K562 (cell line): ENCODE data around the gene METTL15. TPM values are rescaled to one million over a fixed set of nuclear protein-coding genes. Genes with fewer than 3 reads are reported as not detected.

Experiments
- ATAC-seq: fragments of 200-7000 bp; cut with Tn5 transposase; 3 replicates; pipeline ENCODE4 v1.9.1; 2020; ENCODE audit warnings: moderate library complexity
- BruUV-seq: library from RNA; stranded (reverse); fragments of 400-500 nt; replicated peaks from 2 replicates; lab custom pipeline; 2021; lab: Mats Ljungman, UMichigan
- CTCF ChIA-PET: fragments of 300-600 bp; formaldehyde crosslinking; extraction: SDS; loops from one replicate; lab custom pipeline; 2021; ENCODE audit warnings: low intra/inter-chr PET ratio; lab: Yijun Ruan, JAX
- POLR2A ChIA-PET: fragments of 300-600, 350-650 bp; sonication (Branson Sonifier 250); formaldehyde crosslinking; extraction: SDS; loops from one replicate; lab custom pipeline; 2021; ENCODE audit warnings: antibody characterized with exemption, inconsistent platforms; lab: Yijun Ruan, JAX
- DNase-seq, 4 experiments: peaks; one replicate each; pipeline versions ENCODE4 v3.0.0 to v3.0.0-alpha.2; 2011 to 2018; ENCODE audit warnings: low spot score in 3 of 4, mixed read lengths in 3 of 4; ENCODE audit errors: extremely low read depth in 1 of 4
- FAIRE-seq: peaks from 2 replicates; lab custom pipeline; 2011; peaks lifted over from hg19 to GRCh38; lab: Jason Lieb, UNC
- H2AFZ ChIP-seq: 2 replicates; pipeline ENCODE4 v1.6.0; 2011; ENCODE audit warnings: low read depth, low read length, control low read depth, inconsistent platforms
- H3K27ac ChIP-seq: fragments of 200-600 bp; 3 replicates; pipeline ENCODE4 v1.8.0; 2011; ENCODE audit warnings: low read depth, mild to moderate bottlenecking, control low read depth, inconsistent platforms, low read length, moderate library complexity, mixed read lengths; ENCODE audit errors: extremely low read depth
- H3K27me3 ChIP-seq, 2 experiments: fragments of 300-600 bp in 1 of 2; 2 replicates in 1 of 2; 3 replicates in 1 of 2; pipeline versions ENCODE4 v1.6.0 to v1.8.0; 2011; ENCODE audit warnings: inconsistent platforms in 2 of 2, low read length in 2 of 2, mild to moderate bottlenecking in 1 of 2, mixed read lengths in 1 of 2, moderate library complexity in 1 of 2; ENCODE audit not compliant: control insufficient read depth in 2 of 2, insufficient read depth in 2 of 2
- H3K36me3 ChIP-seq: fragments of 300-600 bp; 3 replicates; pipeline ENCODE4 v1.8.0; 2011; ENCODE audit warnings: mild to moderate bottlenecking, low read length, inconsistent platforms; ENCODE audit not compliant: control insufficient read depth, insufficient read depth
- H3K4me1 ChIP-seq, 2 experiments: fragments of 200-600 bp in 1 of 2; replicated peaks in 1 of 2; 2 replicates in 1 of 2; 3 replicates in 1 of 2; pipeline versions ENCODE4 v1.5.1 to v1.8.0; 2011; ENCODE audit warnings: inconsistent platforms in 2 of 2, low read length in 2 of 2, mild to moderate bottlenecking in 1 of 2, mixed read lengths in 1 of 2, moderate library complexity in 1 of 2; ENCODE audit not compliant: control insufficient read depth in 2 of 2, insufficient read depth in 2 of 2
- H3K4me2 ChIP-seq: 2 replicates; pipeline ENCODE4 v1.6.1; 2011; ENCODE audit warnings: low read length, control low read depth, inconsistent platforms, mixed read lengths; ENCODE audit not compliant: insufficient read depth
- H3K4me3 ChIP-seq: fragments of 200-600 bp; sonication (generic), shearing (Covaris generic); 2 replicates; pipeline ENCODE4 v1.5.1; 2016; ENCODE audit warnings: control low read depth, inconsistent platforms
- H3K79me2 ChIP-seq: fragments of 200-600 bp; 3 replicates; pipeline ENCODE4 v1.8.0; 2011; ENCODE audit warnings: low read length, inconsistent platforms; ENCODE audit not compliant: control insufficient read depth, insufficient read depth
- H3K9ac ChIP-seq, 2 experiments: 2 replicates each; pipeline versions ENCODE4 v1.6.0 to v1.6.1; 2011; ENCODE audit warnings: low read depth in 2 of 2, low read length in 2 of 2, control low read depth in 1 of 2, inconsistent platforms in 1 of 2, mild to moderate bottlenecking in 1 of 2, mixed read lengths in 1 of 2; ENCODE audit not compliant: insufficient read depth in 1 of 2
- H3K9me1 ChIP-seq: one replicate; pipeline ENCODE4 v1.6.0; 2011; ENCODE audit warnings: inconsistent platforms, mild to moderate bottlenecking, low read length, moderate library complexity; ENCODE audit not compliant: control insufficient read depth, insufficient read depth
- H3K9me3 ChIP-seq: replicated peaks from 2 replicates; pipeline ENCODE4 v1.5.1; 2011; ENCODE audit warnings: low read depth, low read length, inconsistent platforms; ENCODE audit not compliant: control insufficient read depth, insufficient read depth
- H4K20me1 ChIP-seq: replicated peaks from 2 replicates; pipeline ENCODE4 v1.6.1; 2011; ENCODE audit warnings: low read length, inconsistent platforms, mixed read lengths; ENCODE audit not compliant: control insufficient read depth, insufficient read depth
- ATF1 ChIP-seq, 2 experiments: fragments of 450-650 bp in 1 of 2; IDR thresholded peaks; 2 replicates each; pipeline ENCODE4 v1.6.1; 2016; ENCODE audit warnings: missing compliant biosample characterization in 1 of 2, missing genetic modification characterization in 1 of 2
- CEBPB ChIP-seq: fragments of 450-650 bp; IDR thresholded peaks from 2 replicates; pipeline ENCODE4 v1.6.1; 2016; ENCODE audit warnings: missing genetic modification characterization, missing compliant biosample characterization
- ELF2 ChIP-seq: fragments of 250-450 bp; sonication (Bioruptor Pico); IDR thresholded peaks from 2 replicates; pipeline ENCODE4 v1.5.0; 2021; ENCODE audit warnings: mild to moderate bottlenecking
- MCM3 ChIP-seq: fragments of 450-650 bp; IDR thresholded peaks from 2 replicates; pipeline ENCODE4 v1.6.1; 2016
- RBBP5 ChIP-seq: fragments of 200-600 bp; sonication (generic); IDR thresholded peaks from 2 replicates; pipeline ENCODE4 v1.6.1; 2012; ENCODE audit warnings: borderline replicate concordance, mild to moderate bottlenecking, low read length, control low read depth, inconsistent platforms; ENCODE audit not compliant: insufficient read depth, poor library complexity, severe bottlenecking
- WGBS: fragments of 100-300 bp; shearing (Covaris generic); methylation state at CpG from one replicate; pipeline ENCODE4 v1.1.6; 2016; ENCODE audit warnings: low coverage, mixed read lengths; ENCODE audit not compliant: insufficient coverage; ENCODE audit errors: missing lambda C conversion rate; 5-methylcytosine and 5-hydroxymethylcytosine counted together
- in situ Hi-C: fragments of 300-500 bp; cut with MboI; formaldehyde crosslinking; loops from 4 replicates; pipeline ENCODE4 v1.15.0; 2018; ENCODE audit warnings: inconsistent platforms, mixed read lengths
- intact Hi-C: fragments of 100-400 bp; cut with micrococcal nuclease; formaldehyde crosslinking; loops from 2 replicates; pipeline ENCODE4 v1.14.2; 2022
- polyA plus RNA-seq, 8 experiments: library from polyadenylated mRNA; depleted of rRNA in 4 of 8; stranded (reverse) in 5 of 8; unstranded in 3 of 8; fragments of >200 nt; fragmentation: Nextera tagmentation in 2 of 8; fragmentation: Illumina TruSeq in 1 of 8; extraction: Ambion mirVana in 2 of 8; extraction: Trizol in 1 of 8; gene quantifications; 2 replicates each; pipeline versions ENCODE4 v1.2.1 to v1.2.3, GENCODE V29; 2011 to 2014; ENCODE audit warnings: inconsistent platforms in 1 of 8, missing spikeins in 1 of 8
- total RNA-seq, 7 experiments: library from RNA; depleted of rRNA in 6 of 7; stranded (reverse); fragments of >200 nt in 6 of 7; fragmentation: Illumina TruSeq in 2 of 7; extraction: Trizol in 2 of 7; gene quantifications; 2 replicates each; pipeline versions ENCODE4 v1.2.1 to v1.2.3, GENCODE V29; 2011 to 2021; ENCODE audit warnings: low replicate concordance in 1 of 7
- TF ChIP-seq, protein P1 (sequence below), 2 experiments: fragments of 450-650 bp in 1 of 2; sonication (generic) in 1 of 2; formaldehyde crosslinking in 1 of 2; IDR thresholded peaks in 1 of 2; conservative IDR thresholded peaks in 1 of 2; 2 replicates each; pipeline versions ENCODE4 v1.6.1 to v1.8.1; 2016 to 2023; ENCODE audit warnings: mild to moderate bottlenecking in 2 of 2, moderate library complexity in 2 of 2, inconsistent platforms in 1 of 2, missing genetic modification reagents in 1 of 2

Gene METTL15
- total and polyA plus RNA-seq, 9 of the 15 experiments (the other 6 are each of a cell fraction or from before 2014, with no cell fraction given), result 10.7 to 21.7 (median 15.9) TPM

DNA sequence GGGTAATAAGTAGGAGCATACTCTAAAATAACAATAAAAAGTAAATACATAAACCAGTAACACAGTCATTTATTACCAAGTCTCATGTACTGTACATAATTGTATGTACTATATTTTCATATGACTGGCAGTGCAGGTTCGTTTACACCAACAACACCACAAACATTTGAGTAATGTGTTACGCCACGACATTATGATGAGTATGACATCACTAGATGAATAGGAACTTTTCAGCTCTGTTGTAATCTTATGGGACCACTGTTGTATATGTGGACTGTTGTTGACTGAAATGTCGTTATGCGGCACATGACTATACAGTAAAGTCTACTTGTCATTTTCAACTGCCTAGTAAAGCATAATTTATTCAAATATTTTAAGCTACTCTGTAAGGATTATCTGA, 18.8 kb upstream of the METTL15 start:
- intact Hi-C loops (no loop called here), in situ Hi-C loops (no loop called here)
- peaks cover 12% of the 10 kb centered on the region; the same call in 2 of the 3 replicates for H3K79me2 ChIP-seq
- no TSS peak for BruUV-seq
- DNase-seq, result no peak
- H3K4me2 ChIP-seq, result no peak overlapping the region
- WGBS, result 83% methylated on average over 5 of the region's 5 CpGs
- no peak overlapping the region for H2AFZ ChIP-seq
- H3K9me3 ChIP-seq, result no peaks in the 10 kb centered on the region
- peaks cover 52% of the 10 kb centered on the region for H3K36me3 ChIP-seq
- ATAC-seq, result peak; percentile 37; the same call in 1 of the 3 replicates
- no peaks in the 10 kb centered on the region for H3K9me1 ChIP-seq
- no peaks in the 10 kb centered on the region for H4K20me1 ChIP-seq
- no peak for FAIRE-seq
- H3K27me3 ChIP-seq, result no peaks in the 10 kb centered on the region
- CTCF ChIA-PET, result no interaction called here
- no peak overlapping the region for H3K9ac ChIP-seq
- H3K27ac ChIP-seq, result no peak overlapping the region
- POLR2A ChIA-PET, result interaction anchor here (0.6 to 1.0 kb wide), 3 partner anchors 10 to 263 kb away, joined by 3 read pairs; no protein-coding TSS in a partner anchor
- H3K4me1 ChIP-seq, result no peaks in the 10 kb centered on the region
- 0 out of 2 replicates have a peak, but pooled peaks have one; percentile 1 for TF ChIP-seq CEBPB (tag)
- TF ChIP-seq ELF2 (CRISPR knock-in tag), result no peak
- TF ChIP-seq MCM3, result no peak
- TF ChIP-seq RBBP5, result no peak
- TF ChIP-seq, protein P1, sequence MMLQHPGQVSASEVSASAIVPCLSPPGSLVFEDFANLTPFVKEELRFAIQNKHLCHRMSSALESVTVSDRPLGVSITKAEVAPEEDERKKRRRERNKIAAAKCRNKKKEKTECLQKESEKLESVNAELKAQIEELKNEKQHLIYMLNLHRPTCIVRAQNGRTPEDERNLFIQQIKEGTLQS (IDR thresholded peaks at IDR 0.05), result 0 out of 2 replicates have a peak, but pooled peaks have one; percentile 10
- TF ChIP-seq, protein P1 (CRISPR knock-in tag; conservative IDR thresholded peaks at IDR 0.05), result no peak
- no peak for TF ChIP-seq ATF1 (CRISPR knock-in tag; IDR thresholded peaks at IDR 0.05)
- no peak for TF ChIP-seq ATF1 (tag; IDR thresholded peaks at IDR 0.05)
- H3K4me3 ChIP-seq, result no peak overlapping the region
